IMR-90 (cell line): ENCODE data around the gene GUCY1A2.

ENCODE experiments used
- CEBPB ChIP-seq: IDR thresholded peaks from 2 replicates; pipeline ENCODE4 v1.6.1; 2012; ENCODE audit warnings: low read depth, low read length, improper control_type of control experiment
- FOS ChIP-seq: fragments of 150-350 bp; IDR thresholded peaks from 2 replicates; pipeline ENCODE4 v1.6.1; 2016; ENCODE audit warnings: low read depth, low read length
- MXI1 ChIP-seq: IDR thresholded peaks from 2 replicates; pipeline ENCODE4 v1.6.1; 2012; ENCODE audit warnings: low read depth, mild to moderate bottlenecking, low read length, moderate library complexity, borderline replicate concordance
- POLR2A ChIP-seq: IDR thresholded peaks from 2 replicates; pipeline ENCODE4 v1.6.1; 2012; ENCODE audit warnings: mild to moderate bottlenecking, low read depth, low read length
- TF ChIP-seq, protein P1 (sequence below): conservative IDR thresholded peaks from 2 replicates; pipeline ENCODE4 v1.5.1; 2012; ENCODE audit warnings: mild to moderate bottlenecking, low read depth, low read length, improper control_type of control experiment

DNA sequence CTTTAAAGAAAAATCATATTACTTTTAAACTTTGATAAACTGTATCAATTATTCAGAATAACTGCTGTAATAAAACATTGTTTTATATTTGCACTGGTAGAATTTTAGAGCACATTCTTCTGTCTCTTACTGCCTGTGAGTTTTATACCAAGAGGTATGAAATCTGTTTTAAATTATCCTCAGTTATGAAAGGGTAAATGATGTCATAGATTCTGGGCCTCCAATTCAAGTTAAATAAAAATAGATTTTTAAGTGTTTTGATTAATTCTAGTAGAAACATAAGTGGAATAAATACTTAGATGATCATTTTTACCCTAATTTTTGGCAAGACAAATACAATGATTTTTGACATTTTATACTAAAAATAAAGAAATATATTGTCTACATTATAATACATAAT is 93.0 kb downstream of the GUCY1A2 start:
- TF ChIP-seq, protein P1, sequence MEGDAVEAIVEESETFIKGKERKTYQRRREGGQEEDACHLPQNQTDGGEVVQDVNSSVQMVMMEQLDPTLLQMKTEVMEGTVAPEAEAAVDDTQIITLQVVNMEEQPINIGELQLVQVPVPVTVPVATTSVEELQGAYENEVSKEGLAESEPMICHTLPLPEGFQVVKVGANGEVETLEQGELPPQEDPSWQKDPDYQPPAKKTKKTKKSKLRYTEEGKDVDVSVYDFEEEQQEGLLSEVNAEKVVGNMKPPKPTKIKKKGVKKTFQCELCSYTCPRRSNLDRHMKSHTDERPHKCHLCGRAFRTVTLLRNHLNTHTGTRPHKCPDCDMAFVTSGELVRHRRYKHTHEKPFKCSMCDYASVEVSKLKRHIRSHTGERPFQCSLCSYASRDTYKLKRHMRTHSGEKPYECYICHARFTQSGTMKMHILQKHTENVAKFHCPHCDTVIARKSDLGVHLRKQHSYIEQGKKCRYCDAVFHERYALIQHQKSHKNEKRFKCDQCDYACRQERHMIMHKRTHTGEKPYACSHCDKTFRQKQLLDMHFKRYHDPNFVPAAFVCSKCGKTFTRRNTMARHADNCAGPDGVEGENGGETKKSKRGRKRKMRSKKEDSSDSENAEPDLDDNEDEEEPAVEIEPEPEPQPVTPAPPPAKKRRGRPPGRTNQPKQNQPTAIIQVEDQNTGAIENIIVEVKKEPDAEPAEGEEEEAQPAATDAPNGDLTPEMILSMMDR, result no peak
- TF ChIP-seq MXI1, result no peak
- TF ChIP-seq CEBPB, result no peak
- TF ChIP-seq POLR2A, result no peak
- no peak for TF ChIP-seq FOS
